ENCODE measurements around the gene HMCN2.

DNA sequence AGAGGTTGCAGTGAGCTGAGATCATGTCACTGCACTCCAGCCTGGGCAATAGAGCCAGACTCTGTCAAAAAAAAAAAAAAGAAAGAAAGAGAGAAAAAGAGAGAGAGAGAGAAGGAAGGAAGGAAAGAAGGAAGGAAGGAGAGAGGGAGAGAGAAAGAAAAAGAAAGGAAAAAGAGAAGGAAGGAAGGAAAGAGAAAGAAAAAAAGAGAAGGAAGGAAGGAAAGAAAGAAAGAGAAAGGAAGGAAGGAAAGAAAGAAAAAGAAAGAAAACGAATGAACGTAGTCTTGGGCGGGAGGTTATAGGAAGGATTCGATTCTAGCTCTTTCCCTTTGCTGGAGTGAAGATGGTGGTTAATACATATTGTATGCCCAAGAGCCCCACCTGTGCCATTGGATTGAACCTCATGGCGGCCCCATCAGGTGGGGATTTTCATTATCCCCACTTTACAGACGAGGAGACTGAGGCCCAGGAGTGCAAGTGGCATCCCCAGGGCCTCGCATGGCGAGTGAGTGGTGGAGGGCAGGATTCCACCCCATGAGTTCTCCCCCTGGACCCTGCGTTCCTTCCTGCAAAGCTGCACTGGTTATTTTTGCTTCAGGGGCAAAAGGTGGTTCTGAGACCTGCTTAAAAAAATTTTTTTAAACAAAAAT lies 98.3 kb downstream of the HMCN2 start:
- TF ChIP-seq, protein P1, sequence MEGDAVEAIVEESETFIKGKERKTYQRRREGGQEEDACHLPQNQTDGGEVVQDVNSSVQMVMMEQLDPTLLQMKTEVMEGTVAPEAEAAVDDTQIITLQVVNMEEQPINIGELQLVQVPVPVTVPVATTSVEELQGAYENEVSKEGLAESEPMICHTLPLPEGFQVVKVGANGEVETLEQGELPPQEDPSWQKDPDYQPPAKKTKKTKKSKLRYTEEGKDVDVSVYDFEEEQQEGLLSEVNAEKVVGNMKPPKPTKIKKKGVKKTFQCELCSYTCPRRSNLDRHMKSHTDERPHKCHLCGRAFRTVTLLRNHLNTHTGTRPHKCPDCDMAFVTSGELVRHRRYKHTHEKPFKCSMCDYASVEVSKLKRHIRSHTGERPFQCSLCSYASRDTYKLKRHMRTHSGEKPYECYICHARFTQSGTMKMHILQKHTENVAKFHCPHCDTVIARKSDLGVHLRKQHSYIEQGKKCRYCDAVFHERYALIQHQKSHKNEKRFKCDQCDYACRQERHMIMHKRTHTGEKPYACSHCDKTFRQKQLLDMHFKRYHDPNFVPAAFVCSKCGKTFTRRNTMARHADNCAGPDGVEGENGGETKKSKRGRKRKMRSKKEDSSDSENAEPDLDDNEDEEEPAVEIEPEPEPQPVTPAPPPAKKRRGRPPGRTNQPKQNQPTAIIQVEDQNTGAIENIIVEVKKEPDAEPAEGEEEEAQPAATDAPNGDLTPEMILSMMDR (IDR thresholded peaks at IDR 0.05): no peak
- TF ChIP-seq POLR2A (IDR thresholded peaks at IDR 0.05) (no peak), EP300 (IDR thresholded peaks at IDR 0.05) (no peak), POLR2AphosphoS5 (IDR thresholded peaks at IDR 0.05) (no peak)
